ENCODE data around the gene MACROD1. TPM values are rescaled to one million over a fixed set of nuclear protein-coding genes. Genes with fewer than 3 reads are reported as not detected.

The MACROD1 gene
- total RNA-seq, 1 donor from 2014 or later = 27.3 TPM

- DNase-seq (ENCODE audit: low spot score) = no peak
Measured at GRCh38 chr11:64131683-64132190, 34.2 kb downstream of the MACROD1 start.

DNA sequence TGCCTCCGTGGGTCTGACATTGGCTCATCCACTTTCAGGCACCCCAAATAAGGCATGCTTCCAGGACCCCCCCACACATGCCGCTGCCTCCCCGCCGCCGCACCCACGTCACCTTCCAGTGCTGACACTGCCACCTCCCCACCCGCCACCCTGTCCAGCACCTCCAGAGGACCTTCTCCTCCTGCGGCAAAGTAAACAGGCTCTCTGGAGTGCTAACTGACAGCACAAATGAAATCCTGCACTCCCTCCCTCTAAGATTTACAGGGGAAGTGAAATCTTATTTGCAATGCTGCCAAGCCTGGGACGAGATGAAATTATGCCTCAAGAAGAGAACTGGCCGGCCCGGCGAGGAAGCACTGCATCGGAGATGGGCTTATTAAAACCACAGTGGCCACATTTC is 35.3 kb downstream of the MACROD1 start:
- DNase-seq (ENCODE audit: low spot score) = no peak

DNA sequence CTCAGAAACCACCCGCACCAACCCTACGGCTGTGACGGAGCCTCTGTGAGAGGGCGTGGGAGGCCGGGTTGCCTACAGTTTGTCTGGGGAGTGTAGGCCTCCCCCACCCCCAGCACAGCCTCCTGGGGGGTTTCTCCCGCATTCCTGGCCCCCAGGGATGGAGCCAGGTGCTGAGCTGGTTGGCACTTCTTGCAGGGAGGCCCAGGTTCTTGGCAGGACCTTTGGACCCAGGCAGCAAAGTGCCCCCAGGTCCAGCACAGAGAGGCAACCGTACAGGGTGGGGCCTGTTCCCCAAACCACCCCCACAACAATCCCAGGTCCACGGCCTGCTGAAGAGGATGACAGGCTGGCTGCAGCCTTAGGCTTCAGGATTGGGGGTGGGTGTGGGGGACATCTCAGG is 36.5 kb downstream of the MACROD1 start:
- DNase-seq (ENCODE audit: low spot score) = no peak

GRCh38 chr11:64128255-64129006 is 37.5 kb downstream of the MACROD1 start:
- no peak for DNase-seq (ENCODE audit: low spot score)

- no peak for DNase-seq (ENCODE audit: low spot score)
Measured at GRCh38 chr11:64127267-64128072, 38.4 kb downstream of the MACROD1 start.

- DNase-seq (ENCODE audit: low spot score) = no peak
Measured at GRCh38 chr11:64126796-64127195, 39.1 kb downstream of the MACROD1 start.

DNA sequence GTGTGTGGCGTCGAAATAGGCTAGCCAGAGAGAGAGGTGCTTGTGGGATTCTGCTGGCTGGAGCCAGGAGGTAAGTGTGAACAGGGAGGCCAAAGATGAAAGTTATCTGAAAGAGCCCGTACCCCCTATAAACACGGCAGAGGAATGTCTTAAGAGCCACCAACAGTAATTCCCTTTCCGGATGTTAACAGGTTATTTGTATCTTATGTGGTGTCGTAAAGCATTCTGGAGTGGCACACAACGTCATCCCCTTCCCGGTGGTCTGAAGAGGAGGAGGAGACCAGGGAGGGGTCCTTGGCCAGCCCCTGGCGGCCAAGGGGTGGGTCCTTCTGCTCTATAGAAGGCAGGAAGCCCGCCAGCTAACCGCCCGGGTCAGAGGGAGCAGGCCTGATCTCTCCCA is 39.5 kb downstream of the MACROD1 start:
- DNase-seq (ENCODE audit: low spot score) = no peak

DNA sequence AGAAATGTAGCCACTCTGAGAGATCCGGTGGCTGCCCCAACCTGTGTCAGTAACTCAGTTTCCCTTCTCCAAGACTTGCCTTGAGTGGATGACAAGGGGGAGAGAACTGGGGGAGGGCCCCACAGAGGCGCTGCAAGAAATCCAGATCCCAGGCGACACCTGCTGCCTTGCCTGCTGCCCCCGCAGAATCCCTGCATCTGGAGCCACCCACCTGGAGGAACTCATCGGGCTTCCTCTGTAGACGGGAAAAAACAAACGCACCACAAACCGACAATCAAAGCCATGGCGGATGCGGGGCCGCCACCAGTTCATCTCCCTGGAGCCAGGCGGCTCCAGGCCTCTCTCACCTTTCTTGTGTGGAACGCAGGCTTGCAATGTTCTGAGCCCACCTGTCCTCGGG is 40.2 kb downstream of the MACROD1 start:
- DNase-seq (ENCODE audit: low spot score) = no peak

DNA sequence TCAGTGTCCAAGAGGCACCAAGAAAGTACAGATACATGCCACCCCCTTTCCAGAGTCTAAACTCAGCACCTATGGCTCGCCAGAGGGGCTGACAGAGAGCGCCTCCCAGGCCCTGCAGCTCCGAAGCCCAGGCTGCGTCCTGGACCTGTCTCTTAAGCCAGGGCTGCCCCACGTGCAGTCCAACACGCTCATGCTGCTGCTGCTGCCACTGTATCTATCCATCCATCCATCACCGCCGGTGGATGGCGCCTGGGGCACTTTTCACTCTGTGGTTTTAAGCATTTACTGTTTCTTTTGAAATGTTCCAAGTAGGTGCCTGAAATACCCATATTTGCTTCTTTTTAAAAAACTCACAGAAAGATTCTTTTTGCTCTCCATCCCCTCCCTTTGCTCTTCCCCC is 41.8 kb downstream of the MACROD1 start:
- DNase-seq (ENCODE audit: low spot score) = no peak

- no peak for DNase-seq (ENCODE audit: low spot score)
Measured at GRCh38 chr11:64123679-64124078, 42.2 kb downstream of the MACROD1 start.

DNA sequence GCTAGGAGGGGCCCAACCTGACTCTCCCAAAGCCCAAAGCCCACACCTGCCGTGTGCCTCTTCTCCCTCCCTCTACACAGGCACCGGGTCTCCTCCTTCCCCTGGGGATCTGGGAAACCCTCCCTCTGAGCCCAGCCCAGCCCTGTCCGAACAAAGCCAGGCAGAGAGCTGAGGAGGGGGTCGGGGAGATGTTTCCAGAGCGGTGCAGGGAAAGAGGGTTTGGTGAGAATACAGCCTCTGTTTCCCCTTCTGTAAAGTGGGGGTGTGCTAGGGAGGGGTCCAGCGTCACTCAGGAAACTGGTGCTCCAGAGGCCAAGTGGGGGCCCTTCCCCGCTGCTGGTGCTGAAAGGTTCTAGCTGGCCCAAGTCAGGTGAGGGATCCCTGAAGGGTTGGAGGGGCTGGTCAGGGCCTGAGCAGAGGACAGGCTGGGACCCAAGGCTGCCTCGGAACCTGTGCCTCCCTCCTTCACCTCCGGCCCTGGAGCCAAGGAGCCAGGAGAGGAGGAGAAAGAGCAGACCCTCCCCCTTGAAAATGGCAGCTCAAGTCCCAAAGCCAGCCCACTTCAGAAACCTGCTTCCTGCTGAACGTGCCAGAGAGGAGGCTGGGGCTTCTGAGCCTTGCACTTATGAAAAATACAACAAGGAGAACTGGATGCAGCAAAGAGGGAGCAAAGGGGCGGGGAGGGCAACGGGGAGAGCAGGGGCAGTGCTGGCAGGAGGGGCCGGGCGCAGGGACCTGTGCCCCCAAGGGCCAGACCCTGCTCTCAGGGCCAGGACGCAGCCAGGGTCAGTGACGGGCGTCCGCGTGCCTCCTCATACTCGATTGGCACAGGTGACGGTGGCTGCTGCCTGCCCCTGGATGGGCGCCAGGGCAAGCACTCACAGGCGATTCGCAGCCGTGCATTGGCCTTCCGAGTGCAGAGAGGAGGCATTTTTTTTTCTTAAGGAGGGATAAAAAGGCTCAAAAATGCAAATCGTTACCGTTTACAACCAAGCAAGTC is 43.2 kb downstream of the MACROD1 start:
- no peak for DNase-seq (ENCODE audit: low spot score)

DNA sequence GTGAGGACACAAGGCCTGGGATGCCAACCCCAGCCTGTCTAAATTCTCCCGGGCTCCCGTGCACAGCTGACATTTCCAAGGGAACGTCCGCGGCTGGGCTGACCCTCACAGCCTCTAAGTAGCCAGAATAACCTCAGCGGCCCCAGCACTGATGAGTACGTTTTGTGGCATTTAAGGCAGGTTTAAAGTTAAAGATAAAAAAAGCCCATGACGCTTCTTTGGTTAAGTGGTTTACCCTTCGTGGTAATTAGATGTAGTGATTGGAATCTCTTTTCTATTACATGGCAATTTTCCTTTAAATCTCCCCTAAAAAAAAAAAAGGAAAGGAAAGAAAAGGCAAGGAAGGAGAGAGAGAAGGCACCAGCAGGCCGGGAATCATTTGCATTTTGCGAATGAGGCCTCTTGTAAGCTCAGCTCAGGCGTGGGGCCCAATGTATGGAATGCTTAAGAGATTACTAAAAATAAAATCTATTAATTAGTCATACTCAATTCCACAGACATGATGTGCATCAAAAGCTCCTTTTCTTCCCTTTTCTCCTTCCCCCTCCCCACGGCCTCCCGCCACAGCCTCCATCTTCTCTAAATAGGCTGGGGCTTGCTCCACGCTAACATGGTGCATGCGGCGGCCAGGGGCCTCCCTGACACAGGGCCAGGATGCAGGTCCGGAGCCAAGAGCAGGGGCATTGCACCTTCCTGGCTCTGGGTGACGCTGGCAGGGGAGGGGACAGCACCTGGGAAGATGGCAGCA is 44.1 kb downstream of the MACROD1 start:
- DNase-seq (ENCODE audit: low spot score) = no peak

DNA sequence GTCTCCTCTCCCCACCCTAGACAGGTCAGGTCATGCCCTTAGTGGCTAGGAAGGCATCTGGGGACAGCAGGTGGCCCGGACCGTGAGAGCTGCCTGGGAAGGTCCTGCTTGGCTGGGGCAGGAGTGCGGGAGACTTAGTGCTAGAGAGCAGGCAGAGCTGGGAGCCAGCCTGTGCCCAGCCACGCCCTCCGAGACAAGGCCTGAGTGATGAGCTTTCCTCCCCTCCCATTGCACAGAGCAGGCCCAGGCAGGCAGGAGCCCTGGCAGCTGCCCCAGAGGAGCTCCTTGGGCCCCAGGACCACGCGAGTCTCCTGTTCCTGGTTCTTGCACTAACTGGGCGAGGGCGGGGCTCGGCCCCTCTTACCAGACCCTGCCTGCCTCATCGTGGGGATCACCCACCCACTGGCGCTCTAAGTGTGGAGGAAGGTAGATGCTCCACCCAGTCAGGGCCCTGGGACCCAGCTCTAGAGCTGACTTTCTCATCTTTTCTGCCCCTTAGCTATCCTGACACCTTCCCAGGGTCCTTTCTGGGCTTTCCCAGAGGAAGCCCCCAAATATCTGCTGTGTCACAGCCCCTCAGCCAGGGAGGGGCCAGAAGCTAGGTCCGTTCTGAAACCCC is 44.9 kb downstream of the MACROD1 start:
- DNase-seq (ENCODE audit: low spot score) = peak; percentile 80

DNA sequence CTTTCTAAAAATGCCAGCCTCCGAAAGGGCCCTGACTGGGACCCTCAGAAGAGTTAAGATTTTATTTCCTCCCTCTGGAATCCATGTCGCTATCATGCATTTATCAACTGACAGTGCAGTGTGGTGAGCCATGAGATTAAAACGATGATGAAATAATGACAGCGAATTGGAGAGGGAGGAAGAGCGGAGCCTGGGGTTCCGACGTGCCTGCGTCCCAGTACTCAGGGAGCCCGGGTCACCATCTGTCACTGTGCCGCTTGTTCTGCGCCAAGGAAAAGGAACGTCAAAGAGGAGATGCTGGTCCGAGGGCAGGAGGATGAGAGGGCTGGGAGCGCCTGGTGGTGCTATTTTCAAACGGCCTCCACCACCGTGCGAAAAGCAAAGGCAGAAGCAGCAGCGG is 46.2 kb downstream of the MACROD1 start:
- DNase-seq (ENCODE audit: low spot score) = no peak

DNA sequence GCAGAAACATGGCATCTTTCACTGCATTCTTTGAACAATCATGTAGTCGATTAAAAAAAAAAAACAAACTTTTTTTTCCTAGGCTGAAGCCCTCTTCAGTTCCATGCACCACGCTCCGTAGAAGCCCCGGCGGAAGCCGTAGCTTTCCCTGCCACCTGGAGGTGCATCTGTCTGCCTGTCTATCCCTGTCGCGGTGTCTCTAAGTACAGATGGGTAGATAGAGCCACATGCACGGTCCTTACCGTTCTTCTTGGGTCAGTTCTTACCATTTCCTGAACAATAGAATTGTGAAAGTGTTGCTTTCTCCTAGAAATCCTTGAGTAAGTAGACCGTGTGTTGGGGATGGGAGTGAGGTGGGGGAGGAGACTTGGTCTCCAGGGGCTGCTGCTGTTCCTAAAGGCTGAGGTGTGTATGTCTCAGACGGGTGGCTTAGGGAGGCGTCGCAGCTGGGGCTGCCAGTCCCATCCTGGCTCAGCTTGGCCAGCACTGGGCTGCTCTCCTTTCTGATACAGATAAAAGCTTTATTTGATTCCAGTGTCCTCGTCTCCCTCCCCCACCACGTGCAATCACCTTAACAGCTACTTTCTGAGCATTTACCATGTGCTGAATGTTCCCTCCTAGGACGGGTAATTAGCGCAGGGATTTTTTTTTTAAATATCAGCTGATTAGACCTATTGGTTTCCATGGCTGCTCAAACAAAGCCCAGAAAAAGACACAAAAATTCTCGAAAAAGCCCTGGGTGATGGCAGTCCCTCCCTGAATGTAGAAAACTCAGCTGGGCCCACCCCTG is 46.8 kb downstream of the MACROD1 start:
- DNase-seq (ENCODE audit: low spot score) = no peak

- DNase-seq (ENCODE audit: low spot score) = no peak
Measured at GRCh38 chr11:64117763-64118459, 48.0 kb downstream of the MACROD1 start.

- DNase-seq (ENCODE audit: low spot score) = no peak
Measured at GRCh38 chr11:64115531-64116522, 50.1 kb downstream of the MACROD1 start.

GRCh38 chr11:64114231-64114630 is 51.7 kb downstream of the MACROD1 start:
- no peak for DNase-seq (ENCODE audit: low spot score)
